HG03196 (cell line): ENCODE results near the gene G6PC2.
"Not testable (repeated sequence)": the region's sequence is repeated elsewhere in the genome, so short reads cannot be mapped to it uniquely, and the experiment has no call there.

Source experiments
- ATAC-seq: cut with Tn5 transposase; IDR thresholded peaks from one replicate; pipeline ENCODE4 v1.9.1; 2021; ENCODE audit not compliant: unreplicated experiment

Gene G6PC2

GRCh38 chr2:168903888-168904287 lies 2.8 kb downstream of the G6PC2 start:
- no peak for ATAC-seq

GRCh38 chr2:168904358-168904757 lies 3.3 kb downstream of the G6PC2 start:
- ATAC-seq: no peak

GRCh38 chr2:168907940-168908662 lies 7.0 kb downstream of the G6PC2 start:
- ATAC-seq: no peak

GRCh38 chr2:168910330-168910729 lies 9.2 kb downstream of the G6PC2 start:
- ATAC-seq: no peak

GRCh38 chr2:168912466-168912865 lies 11.4 kb downstream of the G6PC2 start:
- ATAC-seq: no peak

GRCh38 chr2:168912901-168913369 lies 11.8 kb downstream of the G6PC2 start:
- ATAC-seq: no peak

GRCh38 chr2:168913495-168913894 lies 12.4 kb downstream of the G6PC2 start:
- ATAC-seq: no peak

GRCh38 chr2:168915441-168916330 lies 14.6 kb downstream of the G6PC2 start:
- no peak for ATAC-seq

GRCh38 chr2:168916331-168916675 lies 15.2 kb downstream of the G6PC2 start:
- no peak for ATAC-seq

GRCh38 chr2:168920504-168921157 lies 19.5 kb downstream of the G6PC2 start:
- ATAC-seq: no peak

GRCh38 chr2:168926621-168927386 lies 25.7 kb downstream of the G6PC2 start:
- ATAC-seq: no peak

GRCh38 chr2:168928113-168928831 lies 27.2 kb downstream of the G6PC2 start:
- ATAC-seq: no peak

GRCh38 chr2:168929031-168929430 lies 27.9 kb downstream of the G6PC2 start:
- no peak for ATAC-seq

- ATAC-seq: no peak
These were observed 29.2 kb downstream of the G6PC2 start for GRCh38 chr2:168930242-168930641.

GRCh38 chr2:168932174-168932573 lies 31.1 kb downstream of the G6PC2 start:
- not testable (repeated sequence) for ATAC-seq

GRCh38 chr2:168934826-168935225 lies 33.7 kb downstream of the G6PC2 start:
- ATAC-seq: no peak

- no peak for ATAC-seq
These were observed 34.9 kb downstream of the G6PC2 start for GRCh38 chr2:168935810-168936581.

- no peak for ATAC-seq
These were observed 38.0 kb downstream of the G6PC2 start for GRCh38 chr2:168939061-168939460.

GRCh38 chr2:168939918-168940317 lies 38.8 kb downstream of the G6PC2 start:
- ATAC-seq: no peak
